DMS153 treated with DMSO at 0.1 percent for 48 hours (cell line): ENCODE results near the gene AP1G2.
A peak's percentile ranks its signal among the peaks of the same experiment; 100 is the strongest.

Experiments used
- DNase-seq: peaks from one replicate; lab custom pipeline; 2025; ENCODE audit not compliant: unreplicated experiment; lab: John Stamatoyannopoulos, UW

The AP1G2 gene

DNA sequence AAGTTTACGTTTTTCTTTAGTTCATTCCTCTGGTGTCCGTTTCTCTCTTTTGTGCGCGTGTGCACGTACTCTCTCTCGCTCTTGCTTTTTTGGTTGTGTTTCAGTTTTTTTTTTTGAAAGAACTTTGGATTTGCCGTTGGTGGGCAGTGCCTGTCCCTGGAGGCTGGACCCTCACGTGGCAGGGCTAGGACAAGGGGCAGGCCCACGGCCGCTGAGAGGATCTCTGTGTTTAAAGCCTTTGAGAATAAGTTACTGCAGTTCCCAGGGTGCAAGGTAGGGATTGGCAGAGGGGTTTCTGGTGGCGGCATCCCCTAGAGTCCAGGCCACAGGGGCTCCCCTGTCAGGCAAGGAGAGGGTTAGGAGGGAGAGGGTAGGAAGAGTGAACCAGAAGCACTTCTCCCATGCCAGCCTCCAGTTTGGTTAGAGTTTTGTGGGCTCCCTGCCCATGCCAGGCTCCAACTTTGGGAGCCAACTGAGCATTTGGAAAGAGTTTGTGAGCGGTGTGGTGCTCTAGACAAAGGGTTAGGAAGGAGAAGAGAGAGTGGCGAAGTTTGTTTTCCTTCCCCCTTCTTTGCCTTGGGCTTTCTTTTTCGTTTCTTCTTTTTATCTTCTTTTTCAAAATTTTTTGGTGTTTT, 46.6 kb downstream of the AP1G2 start:
- no peak for DNase-seq

DNA sequence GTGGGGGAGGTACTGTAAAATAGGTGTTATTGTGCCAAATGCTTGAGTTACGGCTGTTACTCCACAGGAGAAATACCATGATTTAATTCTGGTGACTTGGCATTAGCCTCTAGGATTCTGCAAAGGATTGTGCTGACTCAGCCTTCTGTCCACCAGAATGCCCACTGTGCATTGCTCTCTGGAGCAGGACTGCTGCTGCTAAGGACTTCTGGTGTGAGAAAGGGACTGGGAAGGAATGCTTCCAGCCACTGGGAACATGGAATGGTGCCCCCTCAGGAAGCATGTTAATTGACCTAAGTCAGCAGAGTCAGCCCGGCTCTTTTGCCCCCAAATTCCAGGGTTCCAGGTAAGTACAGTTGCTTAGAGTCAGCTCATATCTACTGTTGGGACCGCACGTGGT, 48.9 kb downstream of the AP1G2 start:
- DNase-seq: no peak

DNA sequence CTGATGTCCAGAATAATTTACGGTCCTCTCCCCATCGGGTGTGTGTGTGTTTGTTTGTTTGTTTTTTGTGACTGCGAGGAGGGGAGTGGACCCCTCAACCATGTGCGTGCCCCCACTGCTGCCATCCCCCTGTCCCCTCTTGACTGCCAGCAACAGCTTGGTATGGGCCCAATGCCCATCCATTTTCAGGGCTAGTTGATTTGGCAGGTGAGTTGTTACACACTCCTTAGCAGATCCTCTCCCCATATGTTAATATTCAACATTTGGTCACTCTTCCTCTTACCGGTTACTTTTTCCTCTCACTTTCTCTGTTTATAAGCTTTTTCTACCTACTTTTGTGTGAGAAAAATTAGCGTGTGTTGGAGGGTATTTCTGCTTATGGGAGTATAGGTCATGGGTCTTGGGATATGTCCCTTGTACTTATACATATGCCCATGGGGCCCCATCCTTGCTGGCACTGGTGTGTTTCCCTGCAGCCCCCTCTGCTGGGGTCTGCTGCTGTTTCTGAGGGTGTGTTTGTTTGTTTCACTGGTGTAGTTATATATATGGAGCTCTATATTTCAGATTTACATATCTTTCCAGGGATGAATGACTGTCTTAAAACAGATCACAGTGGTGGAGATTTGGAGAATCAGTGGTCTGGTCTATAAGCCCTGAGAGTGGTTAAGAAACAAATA, 49.8 kb downstream of the AP1G2 start:
- no peak for DNase-seq

DNA sequence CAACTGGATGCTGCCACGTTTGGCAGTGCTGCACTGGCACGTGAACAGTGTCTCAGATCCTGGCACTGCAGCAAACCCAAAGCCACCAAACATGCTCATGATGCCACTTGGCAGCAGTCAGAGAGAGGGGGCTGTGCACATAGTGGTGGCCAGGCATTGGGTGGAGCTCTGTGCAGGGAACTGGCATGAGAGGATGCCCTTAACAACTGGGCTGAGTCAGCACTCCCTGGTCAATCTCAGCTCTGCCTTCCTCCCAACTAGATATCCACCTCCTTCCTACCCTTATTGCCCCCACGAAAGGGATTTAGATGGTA, 53.0 kb downstream of the AP1G2 start:
- no peak for DNase-seq

DNA sequence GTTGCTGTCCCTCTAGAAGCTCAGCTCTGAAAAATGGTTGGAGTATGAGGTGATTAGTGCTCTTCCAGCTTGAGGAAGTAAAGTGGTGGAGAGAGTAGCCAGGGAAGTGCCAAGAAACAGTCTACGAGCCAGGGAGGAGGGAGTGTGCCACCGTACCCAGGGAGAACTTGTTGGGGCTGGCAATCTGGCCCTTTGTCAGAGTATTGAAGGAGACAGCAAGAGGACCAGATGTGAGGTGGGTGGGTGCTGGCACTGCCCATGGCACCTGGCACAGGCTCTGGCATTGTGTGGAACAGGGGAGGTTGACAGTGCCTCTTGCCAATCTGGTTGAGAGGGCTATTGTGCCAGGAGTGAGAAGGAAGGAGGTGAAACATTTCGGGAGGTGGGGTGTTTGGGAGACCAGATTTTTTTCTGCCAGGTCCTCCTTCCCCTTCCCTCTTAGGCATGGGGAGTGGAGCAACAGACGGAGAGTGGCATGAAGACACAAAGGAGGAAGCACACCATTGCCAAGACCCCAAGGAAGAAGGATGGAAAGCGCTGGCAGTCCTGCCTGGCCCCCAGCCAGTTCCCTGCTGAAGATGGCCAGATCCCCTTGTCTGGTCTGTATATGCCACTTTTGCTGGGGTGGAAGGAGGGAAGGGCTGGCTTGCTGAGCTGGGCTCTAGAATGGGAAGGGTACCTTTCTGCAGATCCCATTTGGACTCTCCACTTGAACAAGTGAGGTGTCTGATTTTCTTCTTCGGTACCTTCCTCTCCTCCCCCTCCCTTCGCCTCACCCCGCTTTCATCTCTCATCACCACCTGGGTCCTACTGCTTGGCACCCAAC, 53.6 kb downstream of the AP1G2 start:
- no peak for DNase-seq

DNA sequence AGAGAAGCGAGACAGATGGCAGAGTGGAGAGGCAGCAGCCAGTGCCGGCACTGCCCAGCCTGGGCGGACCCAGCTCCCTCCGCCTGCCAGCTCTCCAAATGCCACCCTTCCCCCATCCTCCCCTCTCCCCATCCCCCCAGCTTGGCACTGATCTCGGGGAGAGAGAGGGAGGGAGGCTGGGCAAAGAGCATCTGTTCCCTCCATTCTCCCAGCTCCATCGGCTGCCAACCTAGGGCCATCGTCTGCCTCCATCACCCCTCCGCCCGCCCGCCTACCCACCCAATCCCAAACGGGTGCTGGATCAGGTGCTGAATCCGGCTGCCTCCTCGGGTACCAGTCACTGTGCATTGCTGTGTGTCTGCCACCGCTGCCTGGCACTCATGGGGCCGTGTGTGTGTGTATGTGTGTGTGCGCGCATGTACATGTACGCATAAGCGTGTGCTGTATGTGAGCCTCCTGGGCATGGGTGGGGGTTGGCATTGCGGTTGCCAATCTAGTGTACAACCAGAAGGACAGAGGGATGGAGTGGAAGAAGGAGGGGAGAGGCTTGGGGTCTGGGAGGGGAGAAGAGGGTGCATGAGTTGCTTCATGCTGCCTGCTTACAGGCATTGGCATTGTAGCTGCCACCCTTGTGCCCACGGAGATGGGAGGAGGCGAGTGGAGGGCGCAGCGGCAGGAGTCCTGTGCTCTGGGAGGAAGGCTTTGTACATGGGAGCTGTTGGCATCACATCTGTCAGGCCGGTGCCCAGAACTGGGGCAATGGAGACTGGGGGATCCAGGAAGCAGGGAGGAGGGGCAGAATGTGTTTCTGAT, 54.4 kb downstream of the AP1G2 start:
- DNase-seq: peak; percentile 54

DNA sequence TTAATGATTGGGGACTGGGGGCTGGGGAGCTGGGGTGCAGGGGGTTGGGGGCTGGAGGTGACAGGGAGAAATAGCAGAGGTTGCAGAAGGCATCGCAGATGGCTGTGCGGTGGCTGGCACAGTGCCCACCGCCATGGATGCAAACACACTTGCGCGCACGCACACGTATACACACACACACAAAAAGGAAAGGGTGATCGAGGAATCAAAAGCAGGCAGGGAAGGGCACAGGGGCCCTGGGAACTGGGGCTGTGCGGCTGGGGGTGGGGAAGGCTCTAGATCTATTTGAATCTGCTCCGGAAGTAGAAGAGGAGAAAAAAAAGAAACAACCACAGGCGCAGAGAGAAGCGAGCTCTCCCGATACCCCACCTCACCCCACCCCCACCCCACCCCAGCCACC, 55.4 kb downstream of the AP1G2 start:
- peak; percentile 61 for DNase-seq
